Measurements from ENCODE around the gene UBL3. TPM values are rescaled to one million over a fixed set of nuclear protein-coding genes. Genes with fewer than 3 reads are reported as not detected.

The UBL3 gene
- total RNA-seq, 2 donors from 2014 or later: 36.3 to 38.2 TPM

DNA sequence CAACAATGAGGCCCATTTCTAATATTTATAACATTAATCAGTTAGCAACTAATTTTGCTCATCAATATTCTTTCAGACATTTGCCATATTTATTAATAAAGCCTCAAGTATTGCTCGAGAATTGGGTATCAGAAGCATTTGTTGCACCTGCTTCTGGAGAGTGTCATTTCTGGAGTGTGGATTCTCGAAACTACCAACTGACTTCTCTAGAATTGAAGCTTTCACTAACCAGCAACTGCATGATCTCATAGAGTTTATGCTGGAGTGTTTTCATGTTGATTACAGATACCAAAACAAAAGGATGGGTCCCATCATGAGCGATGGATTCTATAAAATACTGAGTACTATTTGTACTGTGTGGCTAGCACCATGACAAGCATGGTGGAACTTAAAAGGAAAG lies 133.9 kb downstream of the UBL3 start:
- no peak for DNase-seq (ENCODE audit: low spot score)
- intact Hi-C loops (cut with DNase I): no loop called here
- H3K4me3 ChIP-seq: no peak overlapping the region
- H3K36me3 ChIP-seq: no peaks in the 10 kb centered on the region
- TF ChIP-seq POLR2AphosphoS5 (IDR thresholded peaks at IDR 0.05) (no peak), POLR2A (IDR thresholded peaks at IDR 0.05) (no peak)
- TF ChIP-seq, protein P1, sequence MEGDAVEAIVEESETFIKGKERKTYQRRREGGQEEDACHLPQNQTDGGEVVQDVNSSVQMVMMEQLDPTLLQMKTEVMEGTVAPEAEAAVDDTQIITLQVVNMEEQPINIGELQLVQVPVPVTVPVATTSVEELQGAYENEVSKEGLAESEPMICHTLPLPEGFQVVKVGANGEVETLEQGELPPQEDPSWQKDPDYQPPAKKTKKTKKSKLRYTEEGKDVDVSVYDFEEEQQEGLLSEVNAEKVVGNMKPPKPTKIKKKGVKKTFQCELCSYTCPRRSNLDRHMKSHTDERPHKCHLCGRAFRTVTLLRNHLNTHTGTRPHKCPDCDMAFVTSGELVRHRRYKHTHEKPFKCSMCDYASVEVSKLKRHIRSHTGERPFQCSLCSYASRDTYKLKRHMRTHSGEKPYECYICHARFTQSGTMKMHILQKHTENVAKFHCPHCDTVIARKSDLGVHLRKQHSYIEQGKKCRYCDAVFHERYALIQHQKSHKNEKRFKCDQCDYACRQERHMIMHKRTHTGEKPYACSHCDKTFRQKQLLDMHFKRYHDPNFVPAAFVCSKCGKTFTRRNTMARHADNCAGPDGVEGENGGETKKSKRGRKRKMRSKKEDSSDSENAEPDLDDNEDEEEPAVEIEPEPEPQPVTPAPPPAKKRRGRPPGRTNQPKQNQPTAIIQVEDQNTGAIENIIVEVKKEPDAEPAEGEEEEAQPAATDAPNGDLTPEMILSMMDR (IDR thresholded peaks at IDR 0.05): no peak
- H3K4me1 ChIP-seq (replicated peaks): no peaks in the 10 kb centered on the region
- WGBS: 86% methylated on average over 3 of the region's 3 CpGs
- no peak overlapping the region for H3K27ac ChIP-seq
- H3K27me3 ChIP-seq (replicated peaks; ENCODE audit: insufficient read depth): no peaks in the 10 kb centered on the region
- no peaks in the 10 kb centered on the region for H3K9me3 ChIP-seq

Small RNA genes within 50 kb of the gene (small RNA-seq; reads per million reads assigned to genes)
- gene RF00017 (0 reads per million in 2 donors), gene TIMM8BP1 (0 reads per million in 2 donors)

Measured in prostate gland (tissue), 2 donors.